IMR-90 (cell line): ENCODE measurements around the gene HRC. TPM values are rescaled to one million over a fixed set of nuclear protein-coding genes. Genes with fewer than 3 reads are reported as not detected.

Experiments used
- ATAC-seq: fragments of 200-7000 bp; cut with Tn5 transposase; 2 replicates; pipeline ENCODE4 v1.9.1; 2020; ENCODE audit warnings: low read depth, mild to moderate bottlenecking, moderate library complexity
- BruUV-seq: library from RNA; stranded (reverse); fragments of 400-500 nt; replicated peaks from 2 replicates; lab custom pipeline; 2021; lab: Mats Ljungman, UMichigan
- CTCF ChIA-PET: fragments of 300-600 bp; formaldehyde crosslinking; extraction: SDS; loops from one replicate; lab custom pipeline; 2021; ENCODE audit warnings: antibody characterized with exemption; lab: Yijun Ruan, JAX
- POLR2A ChIA-PET: fragments of 300-600 bp; sonication (Branson Sonifier 250); formaldehyde crosslinking; loops from one replicate; lab custom pipeline; 2022; ENCODE audit warnings: antibody characterized with exemption; ENCODE audit not compliant: unreplicated experiment; lab: Charles Lee
- DNase-seq: peaks from one replicate; pipeline ENCODE4 v3.0.0; 2013
- H2AFZ ChIP-seq: replicated peaks from 2 replicates; pipeline ENCODE3; 2013; ENCODE audit warnings: low read length, mild to moderate bottlenecking; ENCODE audit not compliant: poor library complexity
- H2AK5ac ChIP-seq: 2 replicates; pipeline ENCODE4 v1.6.1; 2013; ENCODE audit warnings: low read depth, low read length, inconsistent platforms
- H2AK9ac ChIP-seq: replicated peaks from 2 replicates; pipeline ENCODE3; 2013; ENCODE audit warnings: mild to moderate bottlenecking, low read depth, low read length, moderate library complexity; ENCODE audit not compliant: poor library complexity
- H2BK120ac ChIP-seq: 2 replicates; pipeline ENCODE4 v1.6.1; 2013; ENCODE audit warnings: low read depth, low read length, inconsistent platforms
- H2BK15ac ChIP-seq: 3 replicates; pipeline ENCODE4 v1.6.1; 2013; ENCODE audit warnings: low read depth, low read length, inconsistent platforms
- H2BK20ac ChIP-seq: 2 replicates; pipeline ENCODE4 v1.6.1; 2013; ENCODE audit warnings: low read depth, mild to moderate bottlenecking, inconsistent platforms, low read length, moderate library complexity
- H2BK5ac ChIP-seq: 2 replicates; pipeline ENCODE4 v1.6.1; 2013; ENCODE audit warnings: mild to moderate bottlenecking, low read depth, low read length, inconsistent platforms; ENCODE audit not compliant: poor library complexity, severe bottlenecking
- H3K14ac ChIP-seq: replicated peaks from 2 replicates; pipeline ENCODE4 v1.6.1; 2013; ENCODE audit warnings: low read depth, low read length, inconsistent platforms
- H3K18ac ChIP-seq: 2 replicates; pipeline ENCODE4 v1.6.1; 2013; ENCODE audit warnings: low read depth, low read length, control low read depth
- H3K23ac ChIP-seq: 2 replicates; pipeline ENCODE4 v1.6.1; 2013; ENCODE audit warnings: low read depth, low read length, inconsistent platforms
- H3K27ac ChIP-seq: 2 replicates; pipeline ENCODE4 v1.5.1; 2013; ENCODE audit warnings: mild to moderate bottlenecking, control low read depth, low read length; ENCODE audit not compliant: insufficient read depth
- H3K27me3 ChIP-seq: 2 replicates; pipeline ENCODE4 v1.6.1; 2013; ENCODE audit warnings: low read length; ENCODE audit not compliant: control insufficient read depth, insufficient read depth
- H3K36me3 ChIP-seq: 2 replicates; pipeline ENCODE4 v1.6.1; 2013; ENCODE audit warnings: low read length, mixed read lengths; ENCODE audit not compliant: control insufficient read depth, insufficient read depth
- H3K4ac ChIP-seq: 2 replicates; pipeline ENCODE4 v1.6.1; 2013; ENCODE audit warnings: low read depth, low read length, inconsistent platforms
- H3K4me1 ChIP-seq: 2 replicates; pipeline ENCODE4 v1.6.1; 2013; ENCODE audit warnings: low read length, mixed read lengths; ENCODE audit not compliant: control insufficient read depth, insufficient read depth
- H3K4me2 ChIP-seq: 2 replicates; pipeline ENCODE4 v1.6.1; 2013; ENCODE audit warnings: low read depth, mild to moderate bottlenecking, control low read depth, low read length, moderate library complexity
- H3K4me3 ChIP-seq: 2 replicates; pipeline ENCODE4 v1.5.1; 2013; ENCODE audit warnings: low read depth, mild to moderate bottlenecking, control low read depth, low read length, moderate library complexity; ENCODE audit not compliant: insufficient read depth
- H3K56ac ChIP-seq: 2 replicates; pipeline ENCODE4 v1.6.1; 2013; ENCODE audit warnings: low read length, inconsistent platforms; ENCODE audit not compliant: insufficient read depth; ENCODE audit errors: extremely low read depth
- H3K79me1 ChIP-seq, 2 experiments: 2 replicates each; pipeline ENCODE4 v1.6.1; 2013; ENCODE audit warnings: low read length in 2 of 2, inconsistent platforms in 1 of 2, low read depth in 1 of 2
- H3K9ac ChIP-seq: 2 replicates; pipeline ENCODE4 v1.6.1; 2013; ENCODE audit warnings: low read depth, low read length, control low read depth
- H3K9me1 ChIP-seq: 2 replicates; pipeline ENCODE4 v1.6.1; 2013; ENCODE audit warnings: low read length, inconsistent platforms; ENCODE audit not compliant: insufficient read depth
- H3K9me3 ChIP-seq: 2 replicates; pipeline ENCODE4 v1.6.1; 2013; ENCODE audit warnings: low read length; ENCODE audit not compliant: control insufficient read depth, insufficient read depth
- H4K20me1 ChIP-seq: 2 replicates; pipeline ENCODE4 v1.6.1; 2013; ENCODE audit warnings: low read length, inconsistent platforms; ENCODE audit not compliant: insufficient read depth
- H4K5ac ChIP-seq: 2 replicates; pipeline ENCODE4 v1.6.1; 2013; ENCODE audit warnings: mild to moderate bottlenecking, low read depth, low read length, control low read depth
- H4K8ac ChIP-seq, 2 experiments: 2 replicates each; pipeline ENCODE4 v1.6.1; 2013; ENCODE audit warnings: low read depth in 2 of 2, low read length in 2 of 2, control low read depth in 1 of 2, inconsistent platforms in 1 of 2
- H4K91ac ChIP-seq: 2 replicates; pipeline ENCODE4 v1.6.1; 2013; ENCODE audit warnings: low read depth, low read length, inconsistent platforms; ENCODE audit not compliant: insufficient read depth
- BHLHE40 ChIP-seq: fragments of 150-350 bp; IDR thresholded peaks from 2 replicates; pipeline ENCODE4 v1.6.1; 2016; ENCODE audit warnings: mild to moderate bottlenecking, low read depth, low read length
- CEBPB ChIP-seq: IDR thresholded peaks from 2 replicates; pipeline ENCODE4 v1.6.1; 2012; ENCODE audit warnings: low read depth, low read length, improper control_type of control experiment
- ELK1 ChIP-seq: fragments of 150-350 bp; IDR thresholded peaks from 2 replicates; pipeline ENCODE4 v1.6.1; 2016; ENCODE audit warnings: low read depth, mild to moderate bottlenecking, low read length, moderate library complexity, borderline replicate concordance
- FOS ChIP-seq: fragments of 150-350 bp; IDR thresholded peaks from 2 replicates; pipeline ENCODE4 v1.6.1; 2016; ENCODE audit warnings: low read depth, low read length
- MXI1 ChIP-seq: IDR thresholded peaks from 2 replicates; pipeline ENCODE4 v1.6.1; 2012; ENCODE audit warnings: low read depth, mild to moderate bottlenecking, low read length, moderate library complexity, borderline replicate concordance
- NFE2L2 ChIP-seq: fragments of 150-350 bp; IDR thresholded peaks from 2 replicates; pipeline ENCODE4 v1.6.1; 2016; ENCODE audit warnings: low read depth, mild to moderate bottlenecking, low read length
- RAD21 ChIP-seq: IDR thresholded peaks from 2 replicates; pipeline ENCODE4 v1.6.1; 2012; ENCODE audit warnings: low read length, improper control_type of control experiment
- SMC3 ChIP-seq: fragments of 150-350 bp; IDR thresholded peaks from 2 replicates; pipeline ENCODE4 v1.6.1; 2016; ENCODE audit warnings: low read depth, mild to moderate bottlenecking, antibody characterized with exemption, low read length, moderate library complexity
- WGBS, 2 experiments: methylation state at CpG; one replicate each; pipeline versions ENCODE4 v1.1.5 to v1.1.7; 2013; ENCODE audit warnings: missing lambda C conversion rate in 2 of 2; ENCODE audit not compliant: insufficient read length in 1 of 2; ENCODE audit errors: extremely low coverage in 2 of 2; 5-methylcytosine and 5-hydroxymethylcytosine counted together
- dilution Hi-C: fragments of 300-500 bp; cut with HindIII; formaldehyde crosslinking; loops from one replicate; pipeline ENCODE4 v1.14.3; 2018; ENCODE audit warnings: low sequenced_read_pairs; ENCODE audit not compliant: unreplicated experiment
- in situ Hi-C: fragments of 300-500 bp; cut with MboI; formaldehyde crosslinking; loops from 3 replicates; pipeline ENCODE4 v1.14.3; 2019; ENCODE audit warnings: low sequenced_read_pairs, inconsistent platforms, mixed read lengths
- intact Hi-C: fragments of 100-400 bp; cut with micrococcal nuclease; formaldehyde crosslinking; loops from 2 replicates; pipeline ENCODE4 v1.10.0; 2022
- polyA plus RNA-seq, 3 experiments: library from polyadenylated mRNA; depleted of rRNA; stranded (reverse); fragments of >200 nt; gene quantifications; 2 replicates each; pipeline ENCODE4 v1.2.3, GENCODE V29; 2012; ENCODE audit warnings: low replicate concordance in 1 of 3
- total RNA-seq: library from RNA; depleted of rRNA; stranded (reverse); fragments of >200 nt; gene quantifications from 2 replicates; pipeline ENCODE4 v1.2.3, GENCODE V29; 2012
- TF ChIP-seq, protein P1 (sequence below): conservative IDR thresholded peaks from 2 replicates; pipeline ENCODE4 v1.5.1; 2012; ENCODE audit warnings: mild to moderate bottlenecking, low read depth, low read length, improper control_type of control experiment

HRC gene
- total and polyA plus RNA-seq, 2 of the 4 experiments (the other 2 are of a cell fraction): 0.03 TPM; not detected in 1

DNA sequence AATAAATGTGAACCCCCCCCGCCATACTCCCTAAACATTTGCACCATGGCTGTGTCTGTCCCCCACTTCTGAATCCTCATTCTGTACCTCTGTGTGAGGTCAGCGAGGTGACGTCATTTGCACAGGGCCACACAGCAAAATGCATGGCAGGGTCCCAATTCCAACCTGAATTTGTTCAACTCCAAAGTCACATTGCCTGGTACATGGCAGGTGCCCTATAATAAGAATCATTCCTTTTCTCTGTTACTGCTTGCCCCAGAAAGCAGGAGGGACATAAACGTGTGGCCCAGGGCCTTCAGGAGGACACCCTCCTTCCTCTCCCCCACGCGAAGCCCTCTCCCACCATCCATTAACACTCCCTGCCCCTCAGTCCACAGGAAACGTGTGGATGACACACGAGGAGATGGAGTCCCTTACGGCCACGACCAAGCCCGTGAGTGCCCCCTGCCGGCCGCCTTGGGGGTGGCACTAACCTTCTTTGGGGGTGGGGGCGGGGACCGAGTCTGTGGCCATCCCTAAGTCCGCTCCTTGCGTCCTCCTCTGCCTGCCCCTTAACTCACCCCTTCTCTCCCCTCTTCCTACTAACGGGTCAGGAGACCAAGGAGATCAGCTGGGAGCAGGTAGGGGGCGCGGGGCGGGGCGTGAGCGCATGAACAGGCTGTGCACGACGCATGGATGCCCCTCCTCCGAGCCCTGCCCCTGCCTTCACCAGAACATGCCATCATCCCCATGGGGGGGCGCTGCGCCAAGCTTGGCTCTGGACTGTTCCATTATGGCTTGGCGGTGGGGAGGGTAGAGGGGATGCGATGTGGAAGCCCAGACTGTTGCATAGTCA, 9.4 kb downstream of the HRC start:
- H3K18ac ChIP-seq: peak overlapping the region; percentile 63; the same call in 1 of the 2 replicates
- in situ Hi-C loops (no loop called here), intact Hi-C loops (loop anchor here (1.0 kb wide), 2 partner anchors 47 to 70 kb away; no protein-coding TSS in a partner anchor), dilution Hi-C loops (no loop called here)
- H3K4me3 ChIP-seq: peak overlapping the region; percentile 45
- POLR2A ChIA-PET: no interaction called here
- H4K5ac ChIP-seq: peak overlapping the region; percentile 99
- peak overlapping the region; percentile 65; the same call in 1 of the 2 replicates for H3K4ac ChIP-seq
- ATAC-seq (peak; percentile 26), DNase-seq (peak; percentile 71)
- CTCF ChIA-PET: interaction anchor here (0.6 to 2.0 kb wide), 8 partner anchors 9 to 175 kb away, joined by 3 to 10 read pairs (median 3); partner anchors contain the start of gene LIN7B
- no TSS peak for BruUV-seq
- H3K36me3 ChIP-seq: no peaks in the 10 kb centered on the region
- no peak overlapping the region for H2BK120ac ChIP-seq
- H3K27me3 ChIP-seq: no peaks in the 10 kb centered on the region
- WGBS, 2 experiments: 11% methylated on average over 5 of the region's 30 CpGs; no CpG with 5 or more reads in 1 of the 2 experiments
- H3K4me2 ChIP-seq: peak overlapping the region; percentile 87
- H2AK5ac ChIP-seq: peak overlapping the region; percentile 87
- no peaks in the 10 kb centered on the region for H3K9me3 ChIP-seq
- peak; percentile 62 for TF ChIP-seq RAD21
- peak; percentile 86 for TF ChIP-seq BHLHE40
- TF ChIP-seq, protein P1, sequence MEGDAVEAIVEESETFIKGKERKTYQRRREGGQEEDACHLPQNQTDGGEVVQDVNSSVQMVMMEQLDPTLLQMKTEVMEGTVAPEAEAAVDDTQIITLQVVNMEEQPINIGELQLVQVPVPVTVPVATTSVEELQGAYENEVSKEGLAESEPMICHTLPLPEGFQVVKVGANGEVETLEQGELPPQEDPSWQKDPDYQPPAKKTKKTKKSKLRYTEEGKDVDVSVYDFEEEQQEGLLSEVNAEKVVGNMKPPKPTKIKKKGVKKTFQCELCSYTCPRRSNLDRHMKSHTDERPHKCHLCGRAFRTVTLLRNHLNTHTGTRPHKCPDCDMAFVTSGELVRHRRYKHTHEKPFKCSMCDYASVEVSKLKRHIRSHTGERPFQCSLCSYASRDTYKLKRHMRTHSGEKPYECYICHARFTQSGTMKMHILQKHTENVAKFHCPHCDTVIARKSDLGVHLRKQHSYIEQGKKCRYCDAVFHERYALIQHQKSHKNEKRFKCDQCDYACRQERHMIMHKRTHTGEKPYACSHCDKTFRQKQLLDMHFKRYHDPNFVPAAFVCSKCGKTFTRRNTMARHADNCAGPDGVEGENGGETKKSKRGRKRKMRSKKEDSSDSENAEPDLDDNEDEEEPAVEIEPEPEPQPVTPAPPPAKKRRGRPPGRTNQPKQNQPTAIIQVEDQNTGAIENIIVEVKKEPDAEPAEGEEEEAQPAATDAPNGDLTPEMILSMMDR: peak; percentile 78
- no peak for TF ChIP-seq FOS
- no peak for TF ChIP-seq ELK1
- TF ChIP-seq SMC3: peak; percentile 63
- peak; percentile 59; the same call in 1 of the 2 replicates for TF ChIP-seq MXI1
- no peak for TF ChIP-seq CEBPB
- no peak for TF ChIP-seq NFE2L2
- H2BK15ac ChIP-seq: peak overlapping the region; percentile 96; the same call in 2 of the 3 replicates
- H3K14ac ChIP-seq: peak overlapping the region; percentile 40
- H2BK20ac ChIP-seq: no peak overlapping the region
- H3K27ac ChIP-seq: no peak overlapping the region
- peak overlapping the region; percentile 48 for H3K9ac ChIP-seq
- H3K9me1 ChIP-seq: no peaks in the 10 kb centered on the region
- H4K91ac ChIP-seq: no peak overlapping the region; the same call in 1 of the 2 replicates
- peaks cover 12% of the 10 kb centered on the region for H3K4me1 ChIP-seq
- peak overlapping the region; percentile 80 to 96; a peak in 3 of 4 replicates for H4K8ac ChIP-seq
- peak overlapping the region; percentile 75 for H2AK9ac ChIP-seq
- no peak overlapping the region for H2BK5ac ChIP-seq
- H3K56ac ChIP-seq: no peak overlapping the region; the same call in 1 of the 2 replicates
- H2AFZ ChIP-seq: peak overlapping the region; percentile 94
- H3K79me1 ChIP-seq: 0 out of 4 replicates have a peak, but pooled peaks cover 0 to 7% of the 10 kb centered on the region in 2 experiments
- no peak overlapping the region for H3K23ac ChIP-seq
- H4K20me1 ChIP-seq: no peaks in the 10 kb centered on the region
